IPS-20b (cell line): Measurements from ENCODE around the gene RAI14.

Source experiments
- H3K27ac ChIP-seq: one replicate; pipeline ENCODE4 v1.5.1; 2013; ENCODE audit warnings: low read length
- H3K27me3 ChIP-seq: 2 replicates; pipeline ENCODE4 v1.6.1; 2013; ENCODE audit warnings: mild to moderate bottlenecking, low read length, inconsistent platforms; ENCODE audit not compliant: insufficient read depth
- H3K36me3 ChIP-seq: 2 replicates; pipeline ENCODE4 v1.6.1; 2013; ENCODE audit warnings: low read depth, mild to moderate bottlenecking, inconsistent platforms, low read length, moderate library complexity; ENCODE audit not compliant: insufficient read depth
- H3K4me1 ChIP-seq: 2 replicates; pipeline ENCODE4 v1.6.1; 2013; ENCODE audit warnings: mild to moderate bottlenecking, control low read depth, inconsistent platforms, low read length, moderate library complexity; ENCODE audit not compliant: insufficient read depth
- H3K4me3 ChIP-seq: 2 replicates; pipeline ENCODE4 v1.5.1; 2013; ENCODE audit warnings: mild to moderate bottlenecking, low read length, inconsistent platforms
- H3K9ac ChIP-seq: 2 replicates; pipeline ENCODE4 v1.6.1; 2013; ENCODE audit warnings: low read depth, mild to moderate bottlenecking, inconsistent platforms, low read length, moderate library complexity
- H3K9me3 ChIP-seq: 2 replicates; pipeline ENCODE4 v1.6.1; 2013; ENCODE audit warnings: mild to moderate bottlenecking, low read depth, low read length, inconsistent platforms; ENCODE audit not compliant: insufficient read depth

RAI14 gene

DNA sequence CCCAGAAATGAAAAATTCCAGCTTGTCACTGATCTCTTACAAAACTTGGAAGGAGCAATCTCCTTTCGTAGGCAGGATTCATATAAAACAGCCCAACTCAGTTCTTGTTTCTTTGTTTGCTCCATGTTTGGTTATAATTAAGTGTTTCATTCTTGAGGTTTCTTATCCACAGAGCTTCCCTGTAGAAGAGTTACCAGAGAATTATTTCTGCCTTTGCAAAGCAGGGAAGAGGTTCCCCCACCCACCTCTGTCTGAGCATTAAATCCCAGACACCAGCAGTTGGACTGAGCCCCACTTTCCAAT is 34.1 kb upstream of the RAI14 start:
- Histone ChIP-seq H3K27me3 (no peaks in the 10 kb centered on the region), H3K9ac (no peak overlapping the region)

DNA sequence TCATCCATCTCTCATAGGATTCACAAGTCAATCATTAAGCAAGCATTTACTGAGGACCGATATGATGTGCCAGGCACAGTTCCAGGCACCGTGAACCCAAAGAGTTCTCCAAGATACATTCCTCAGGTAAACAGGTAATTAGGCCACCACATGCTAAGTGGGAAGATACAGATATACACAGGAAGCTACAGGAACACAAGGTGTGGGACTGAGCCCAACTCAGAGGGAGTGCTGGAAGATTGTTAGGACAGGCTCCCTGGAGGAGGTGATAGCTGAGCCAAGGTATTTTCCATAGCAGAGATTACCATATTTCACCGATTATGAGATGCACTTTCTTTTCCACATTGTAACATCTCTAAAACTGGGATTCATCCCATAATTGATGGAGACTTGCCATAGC is 31.4 kb upstream of the RAI14 start:
- H3K4me3 ChIP-seq, result no peak overlapping the region
- no peak overlapping the region for H3K9ac ChIP-seq
- no peak overlapping the region for H3K27ac ChIP-seq
- no peaks in the 10 kb centered on the region for H3K36me3 ChIP-seq
- no peaks in the 10 kb centered on the region for H3K27me3 ChIP-seq
- no peaks in the 10 kb centered on the region for H3K9me3 ChIP-seq
- no peaks in the 10 kb centered on the region for H3K4me1 ChIP-seq

More for the DNA sequence above, 34.1 kb upstream of the RAI14 start:
- no peak overlapping the region for H3K4me3 ChIP-seq
- H3K9me3 ChIP-seq, result no peaks in the 10 kb centered on the region
- no peaks in the 10 kb centered on the region for H3K36me3 ChIP-seq
- H3K27ac ChIP-seq, result no peak overlapping the region
- H3K4me1 ChIP-seq, result peaks cover 4% of the 10 kb centered on the region; the same call in 1 of the 2 replicates

DNA sequence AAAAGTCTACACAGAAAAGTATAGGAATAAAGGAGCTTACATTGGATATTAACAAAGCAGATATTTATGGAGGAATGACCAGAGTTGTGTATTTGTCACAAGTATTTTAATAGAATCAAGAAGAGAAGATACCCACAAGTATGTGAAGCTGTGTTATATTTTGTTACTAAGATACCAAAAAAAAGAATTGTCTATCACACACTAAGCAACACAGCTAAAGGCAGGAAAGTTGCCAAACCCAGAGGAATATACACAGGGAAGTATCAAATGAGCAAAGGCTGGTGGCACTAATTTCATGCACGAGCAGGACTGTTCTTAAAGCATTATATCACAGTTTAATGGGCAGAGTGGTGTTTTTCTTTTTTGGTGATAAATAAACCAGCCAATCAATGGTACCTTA is 30.9 kb upstream of the RAI14 start:
- Histone ChIP-seq H3K4me3 (no peak overlapping the region), H3K4me1 (no peaks in the 10 kb centered on the region), H3K9me3 (no peaks in the 10 kb centered on the region), H3K9ac (no peak overlapping the region), H3K27me3 (no peaks in the 10 kb centered on the region), H3K36me3 (no peaks in the 10 kb centered on the region), H3K27ac (no peak overlapping the region)

DNA sequence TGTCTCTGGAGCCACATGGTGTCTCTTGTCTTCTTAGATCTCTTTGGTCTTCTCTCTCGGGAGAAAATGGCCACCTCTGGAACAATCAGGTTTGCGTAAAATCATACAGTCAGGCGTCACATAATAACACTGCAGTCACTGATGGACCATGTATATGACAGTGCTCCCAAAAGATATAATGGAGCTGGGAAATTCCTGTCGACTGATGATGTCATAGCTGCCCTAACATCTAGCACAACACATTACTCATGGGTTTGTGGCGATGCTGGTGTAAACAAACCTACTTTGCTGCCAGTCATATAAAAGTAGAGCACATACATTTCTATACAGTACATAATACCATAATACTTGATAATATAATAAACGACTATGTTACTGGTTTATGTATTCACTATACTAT is 30.1 kb upstream of the RAI14 start:
- Histone ChIP-seq H3K9me3 (0 out of 2 replicates have a peak, but pooled peaks cover 2% of the 10 kb centered on the region), H3K27me3 (no peaks in the 10 kb centered on the region), H3K4me3 (no peak overlapping the region), H3K36me3 (no peaks in the 10 kb centered on the region), H3K4me1 (no peaks in the 10 kb centered on the region), H3K9ac (no peak overlapping the region), H3K27ac (no peak overlapping the region)

DNA sequence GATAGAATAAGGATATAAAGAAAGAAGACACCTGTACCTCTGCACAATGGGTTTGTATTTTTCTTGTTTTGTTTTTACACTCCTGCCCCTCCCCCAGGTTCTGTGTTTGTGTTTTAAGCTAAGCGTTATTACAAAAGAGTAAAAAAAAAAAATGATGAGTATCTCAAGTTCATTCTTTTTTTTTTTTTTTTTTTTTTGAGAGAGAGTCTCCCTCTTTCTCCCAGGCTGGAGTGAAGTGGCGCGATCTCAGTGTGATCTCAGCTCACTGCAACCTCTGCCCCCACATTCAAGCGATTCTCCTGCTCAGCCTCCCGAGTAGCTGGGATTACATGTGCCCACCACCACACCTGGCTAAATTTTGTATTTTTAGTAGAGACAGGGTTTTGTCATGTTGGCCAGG is 29.4 kb upstream of the RAI14 start:
- Histone ChIP-seq H3K36me3 (no peaks in the 10 kb centered on the region), H3K9ac (no peak overlapping the region)

DNA sequence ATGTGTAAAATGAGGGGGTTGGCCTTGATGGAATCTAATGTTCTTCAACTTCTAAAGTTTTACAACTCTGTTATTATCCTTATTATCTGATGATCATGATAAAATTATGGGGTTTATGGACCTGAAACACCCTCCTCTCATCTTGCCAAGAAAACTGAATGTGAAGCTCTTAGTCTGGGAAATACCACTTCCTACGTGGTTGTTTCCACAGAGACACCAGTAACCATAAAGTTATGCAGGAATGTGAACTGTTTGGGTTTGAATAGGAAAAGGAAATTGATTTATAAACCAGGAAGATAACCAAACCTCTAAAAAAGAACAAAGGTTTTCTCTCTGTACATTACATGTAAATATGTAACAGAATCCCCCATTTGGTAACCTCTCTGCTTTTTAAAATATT is 28.3 kb upstream of the RAI14 start:
- no peaks in the 10 kb centered on the region for H3K4me1 ChIP-seq
- H3K36me3 ChIP-seq, result no peaks in the 10 kb centered on the region
- 0 out of 2 replicates have a peak, but pooled peaks cover 2% of the 10 kb centered on the region for H3K9me3 ChIP-seq
- no peak overlapping the region for H3K27ac ChIP-seq
- no peaks in the 10 kb centered on the region for H3K27me3 ChIP-seq
- H3K4me3 ChIP-seq, result no peak overlapping the region
- H3K9ac ChIP-seq, result no peak overlapping the region

More for the DNA sequence above, 29.4 kb upstream of the RAI14 start:
- Histone ChIP-seq H3K27me3 (no peaks in the 10 kb centered on the region), H3K4me1 (no peaks in the 10 kb centered on the region), H3K4me3 (no peak overlapping the region), H3K27ac (no peak overlapping the region), H3K9me3 (0 out of 2 replicates have a peak, but pooled peaks cover 2% of the 10 kb centered on the region)

DNA sequence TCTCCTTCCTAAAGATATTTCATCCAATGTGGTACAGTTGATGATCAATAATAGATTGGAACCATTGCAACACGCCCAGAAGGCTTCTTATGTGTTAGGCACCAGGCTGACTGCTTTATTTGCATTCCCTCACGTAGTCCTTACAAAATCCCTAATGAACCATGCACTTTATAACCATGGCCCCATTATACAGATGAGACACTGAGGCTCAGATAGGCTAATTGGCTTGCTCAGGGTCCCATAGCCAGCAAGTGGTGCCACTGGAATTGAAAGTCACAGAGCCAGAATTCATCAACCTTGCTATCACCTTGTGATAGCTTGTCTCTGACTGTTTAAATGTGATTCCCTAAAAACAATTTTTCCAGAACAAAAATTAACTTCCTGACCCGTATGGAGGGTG is 27.8 kb upstream of the RAI14 start:
- H3K4me3 ChIP-seq, result no peak overlapping the region
- H3K9ac ChIP-seq, result no peak overlapping the region
- H3K36me3 ChIP-seq, result no peaks in the 10 kb centered on the region
- H3K4me1 ChIP-seq, result peaks cover 2% of the 10 kb centered on the region; the same call in 1 of the 2 replicates
- H3K27me3 ChIP-seq, result no peaks in the 10 kb centered on the region
- 0 out of 2 replicates have a peak, but pooled peaks cover 2% of the 10 kb centered on the region for H3K9me3 ChIP-seq
- H3K27ac ChIP-seq, result no peak overlapping the region

DNA sequence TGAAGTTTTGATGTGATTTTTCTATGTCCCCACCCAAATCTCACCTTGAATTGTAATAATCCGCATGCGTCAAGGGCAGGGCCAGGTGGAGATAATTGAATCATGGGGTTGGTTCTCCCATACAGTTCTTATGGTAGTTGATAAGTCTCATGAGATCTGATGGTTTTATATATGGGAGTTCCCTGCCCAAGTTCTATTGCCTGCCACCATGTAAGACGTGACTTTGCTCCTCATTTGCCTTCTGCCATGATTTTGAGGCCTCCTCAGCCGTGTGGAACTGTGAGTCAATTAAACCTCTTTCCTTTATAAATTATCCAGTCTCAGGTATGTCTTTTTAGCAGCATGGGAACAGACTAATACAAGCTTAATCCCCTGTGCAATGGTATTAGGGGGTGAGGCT is 25.5 kb upstream of the RAI14 start:
- Histone ChIP-seq H3K4me1 (peaks cover 3% of the 10 kb centered on the region; the same call in 1 of the 2 replicates), H3K36me3 (no peaks in the 10 kb centered on the region)

DNA sequence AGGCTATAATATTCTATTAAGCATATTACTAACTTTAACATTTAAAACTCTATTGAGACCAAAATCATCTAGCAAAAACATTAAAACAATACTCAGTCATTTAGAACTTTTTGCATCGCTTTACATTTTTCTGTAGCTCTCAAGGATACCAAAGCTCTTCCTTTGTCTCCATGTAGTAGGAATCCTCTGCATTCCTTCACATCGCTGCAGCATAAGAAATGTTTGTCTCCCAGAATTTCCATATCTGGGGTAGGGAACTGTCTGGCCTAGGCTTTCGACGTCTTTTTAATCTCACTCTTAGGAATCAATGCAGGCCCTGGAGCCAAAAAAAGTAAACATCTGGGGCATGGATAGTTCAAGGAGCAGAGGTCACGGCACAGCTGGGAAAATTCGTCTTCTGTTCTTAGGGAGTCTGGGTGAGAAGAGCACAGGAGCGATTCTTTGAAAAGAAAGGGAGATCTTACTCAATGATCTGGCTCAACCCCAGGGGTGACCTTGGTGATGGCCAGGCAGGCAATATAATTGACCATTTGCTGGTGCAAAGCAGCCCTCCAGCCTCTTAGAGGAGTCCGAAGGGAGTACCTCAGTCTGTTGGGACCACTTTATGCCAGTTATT is 23.2 kb upstream of the RAI14 start:
- Histone ChIP-seq H3K9ac (no peak overlapping the region), H3K27me3 (no peaks in the 10 kb centered on the region), H3K27ac (no peak overlapping the region), H3K9me3 (0 out of 2 replicates have a peak, but pooled peaks cover 2% of the 10 kb centered on the region), H3K4me1 (peaks cover 3% of the 10 kb centered on the region; the same call in 1 of the 2 replicates), H3K4me3 (no peak overlapping the region), H3K36me3 (no peaks in the 10 kb centered on the region)

More for the DNA sequence above, 25.5 kb upstream of the RAI14 start:
- Histone ChIP-seq H3K27me3 (no peaks in the 10 kb centered on the region), H3K27ac (no peak overlapping the region), H3K9ac (no peak overlapping the region), H3K9me3 (0 out of 2 replicates have a peak, but pooled peaks cover 2% of the 10 kb centered on the region), H3K4me3 (no peak overlapping the region)

DNA sequence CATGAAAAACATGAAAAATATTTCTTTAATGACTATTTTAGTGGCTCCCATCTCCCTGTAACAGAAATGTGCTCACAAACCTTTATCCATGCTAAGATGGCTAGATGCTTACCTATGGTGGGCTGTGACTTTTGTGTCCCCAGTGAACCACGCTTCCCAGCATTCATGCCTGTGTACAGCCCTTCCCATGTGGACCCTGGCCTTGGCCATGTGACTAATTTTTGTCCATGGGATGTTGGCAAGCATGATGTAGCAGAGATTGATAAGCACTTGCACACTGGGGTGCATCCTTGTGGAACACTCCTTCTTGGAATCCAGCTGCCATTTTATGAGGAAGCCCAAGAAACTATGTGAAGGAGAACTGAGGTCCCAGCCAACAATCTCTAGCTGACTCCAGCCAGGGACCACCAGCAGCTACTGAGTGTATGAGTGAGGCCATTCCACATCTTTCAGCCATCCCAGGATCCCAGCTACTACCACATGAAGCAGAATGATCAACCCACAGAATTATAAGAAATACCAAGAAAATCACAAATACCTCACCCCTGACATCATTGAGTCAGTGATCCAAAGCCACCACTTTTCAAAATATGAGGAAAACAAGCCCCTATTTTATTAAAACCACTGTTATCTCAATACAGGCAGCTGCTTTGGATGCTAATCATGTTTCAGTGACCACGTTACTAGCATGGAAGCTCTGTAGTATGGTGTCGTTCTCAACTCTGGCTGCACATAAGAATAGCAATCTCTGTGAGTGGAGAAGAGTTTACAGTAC is 16.1 kb upstream of the RAI14 start:
- Histone ChIP-seq H3K9me3 (no peaks in the 10 kb centered on the region), H3K9ac (no peak overlapping the region), H3K4me3 (no peak overlapping the region), H3K36me3 (no peaks in the 10 kb centered on the region), H3K27ac (no peak overlapping the region), H3K4me1 (no peaks in the 10 kb centered on the region), H3K27me3 (no peaks in the 10 kb centered on the region)

DNA sequence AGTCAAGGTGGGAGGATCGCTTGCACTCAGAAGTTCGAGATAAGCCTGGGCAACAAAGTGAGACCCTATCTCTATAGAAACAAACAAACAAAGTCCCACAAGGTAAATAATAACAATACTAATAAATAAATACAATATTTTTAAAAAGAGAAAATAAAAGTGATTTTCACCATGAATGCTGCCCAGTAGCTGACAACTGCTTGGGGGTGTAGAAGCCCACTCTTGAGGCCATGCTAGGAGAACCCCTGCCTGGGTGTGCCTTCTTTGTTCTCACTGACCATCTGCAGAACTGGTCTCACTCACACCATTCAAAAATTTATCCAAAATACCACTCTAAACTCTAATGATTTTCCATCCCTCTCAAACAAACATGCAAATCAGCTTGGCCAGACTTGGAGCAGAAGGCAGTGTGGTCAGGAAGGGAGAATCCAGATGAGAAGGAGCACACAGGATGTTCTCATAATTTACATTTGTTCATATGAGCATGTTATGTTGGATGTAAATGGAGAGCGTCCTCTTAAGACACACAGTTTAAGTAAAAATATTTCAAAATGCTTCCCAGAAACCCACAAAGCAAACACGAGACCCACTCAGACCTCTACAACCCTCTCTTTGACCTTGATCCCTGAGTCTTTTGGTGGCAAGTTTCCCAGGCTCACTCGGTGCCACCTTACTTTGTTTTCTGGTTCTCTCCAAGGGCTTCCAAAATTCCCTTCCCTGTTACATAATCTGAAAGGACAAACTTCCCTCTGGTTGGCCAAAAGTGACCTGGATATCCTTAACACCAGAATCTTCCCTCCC is 7.9 kb upstream of the RAI14 start:
- Histone ChIP-seq H3K27ac (no peak overlapping the region), H3K27me3 (no peaks in the 10 kb centered on the region), H3K9me3 (peaks cover 14% of the 10 kb centered on the region), H3K9ac (no peak overlapping the region), H3K4me3 (no peak overlapping the region), H3K36me3 (no peaks in the 10 kb centered on the region), H3K4me1 (no peaks in the 10 kb centered on the region)
